ENCODE measurements around the gene CDSN. TPM values are rescaled to one million over a fixed set of nuclear protein-coding genes. Genes with fewer than 3 reads are reported as not detected.
A peak's percentile ranks its signal among the peaks of the same experiment; 100 is the strongest.

The CDSN gene
- total and polyA plus RNA-seq, 2 of the 8 experiments (the other 6 are each of a cell fraction or from before 2014, with no cell fraction given), result not detected

GRCh38 chr6:31161216-31162126 is 41.2 kb upstream of the CDSN start (continued):
- TF ChIP-seq, protein P1, sequence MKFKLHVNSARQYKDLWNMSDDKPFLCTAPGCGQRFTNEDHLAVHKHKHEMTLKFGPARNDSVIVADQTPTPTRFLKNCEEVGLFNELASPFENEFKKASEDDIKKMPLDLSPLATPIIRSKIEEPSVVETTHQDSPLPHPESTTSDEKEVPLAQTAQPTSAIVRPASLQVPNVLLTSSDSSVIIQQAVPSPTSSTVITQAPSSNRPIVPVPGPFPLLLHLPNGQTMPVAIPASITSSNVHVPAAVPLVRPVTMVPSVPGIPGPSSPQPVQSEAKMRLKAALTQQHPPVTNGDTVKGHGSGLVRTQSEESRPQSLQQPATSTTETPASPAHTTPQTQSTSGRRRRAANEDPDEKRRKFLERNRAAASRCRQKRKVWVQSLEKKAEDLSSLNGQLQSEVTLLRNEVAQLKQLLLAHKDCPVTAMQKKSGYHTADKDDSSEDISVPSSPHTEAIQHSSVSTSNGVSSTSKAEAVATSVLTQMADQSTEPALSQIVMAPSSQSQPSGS (IDR thresholded peaks at IDR 0.05; ENCODE audit: low read length), result peak; percentile 43; the same call in 1 of the 2 replicates
- TF ChIP-seq, protein P2, sequence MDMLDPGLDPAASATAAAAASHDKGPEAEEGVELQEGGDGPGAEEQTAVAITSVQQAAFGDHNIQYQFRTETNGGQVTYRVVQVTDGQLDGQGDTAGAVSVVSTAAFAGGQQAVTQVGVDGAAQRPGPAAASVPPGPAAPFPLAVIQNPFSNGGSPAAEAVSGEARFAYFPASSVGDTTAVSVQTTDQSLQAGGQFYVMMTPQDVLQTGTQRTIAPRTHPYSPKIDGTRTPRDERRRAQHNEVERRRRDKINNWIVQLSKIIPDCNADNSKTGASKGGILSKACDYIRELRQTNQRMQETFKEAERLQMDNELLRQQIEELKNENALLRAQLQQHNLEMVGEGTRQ (IDR thresholded peaks at IDR 0.05; ENCODE audit: low read length), result peak; percentile 9; the same call in 1 of the 2 replicates
- TF ChIP-seq NRF1 (IDR thresholded peaks at IDR 0.05; ENCODE audit: low read depth, low read length) (no peak), EP300 (IDR thresholded peaks at IDR 0.05; ENCODE audit: borderline replicate concordance in 1 of 2, low read depth in 2 of 2, low read length in 2 of 2) (no peak), TAF1 (IDR thresholded peaks at IDR 0.05; ENCODE audit: low read depth, low read length) (no peak), GTF2F1 (IDR thresholded peaks at IDR 0.05; ENCODE audit: borderline replicate concordance, low read depth, low read length) (no peak)

Data from H1 (cell line).